GM18505 (cell line): ENCODE data around the gene GPR146.

Experiments
- ATAC-seq: cut with Tn5 transposase; IDR thresholded peaks from one replicate; pipeline ENCODE4 v1.9.1; 2021; ENCODE audit not compliant: unreplicated experiment
- POLR2A ChIP-seq: IDR thresholded peaks from 4 replicates; pipeline ENCODE4 v1.6.1; 2011; ENCODE audit warnings: borderline replicate concordance; ENCODE audit not compliant: insufficient read depth, insufficient read length; ENCODE audit errors: extremely low read depth

Gene GPR146

GRCh38 chr7:1024876-1025742 lies 19.2 kb upstream of the GPR146 start:
- no peak for TF ChIP-seq POLR2A
- ATAC-seq: no peak

GRCh38 chr7:1025743-1026581 lies 18.4 kb upstream of the GPR146 start:
- ATAC-seq: no peak
- TF ChIP-seq POLR2A: no peak

DNA sequence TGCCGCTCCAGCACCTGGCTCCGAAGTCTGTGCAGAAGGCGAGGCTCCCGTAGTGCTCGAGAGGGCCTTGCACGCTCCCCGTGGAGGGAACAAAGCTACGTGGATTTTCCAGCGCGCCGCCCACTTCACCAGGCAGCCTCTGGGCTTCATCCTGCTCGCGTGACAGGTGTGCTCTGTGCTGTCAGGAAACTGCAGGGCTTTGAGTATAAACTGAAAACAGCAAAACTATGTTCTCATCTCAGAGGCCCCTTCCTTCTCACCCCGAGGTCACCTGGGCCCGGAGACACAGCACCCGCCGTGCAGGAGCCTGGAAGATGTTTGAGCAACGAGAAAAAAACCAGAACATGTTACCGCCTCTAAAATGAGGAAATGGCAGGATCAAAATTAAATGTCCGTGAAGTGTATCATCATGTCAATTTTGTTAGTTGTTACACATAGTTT lies 17.6 kb upstream of the GPR146 start:
- no peak for TF ChIP-seq POLR2A
- ATAC-seq: no peak

GRCh38 chr7:1027242-1028043 lies 16.9 kb upstream of the GPR146 start:
- peak; percentile 4 for ATAC-seq
- TF ChIP-seq POLR2A: no peak

GRCh38 chr7:1028044-1028770 lies 16.1 kb upstream of the GPR146 start:
- peak; percentile 55 for ATAC-seq
- TF ChIP-seq POLR2A: peak; percentile 78

DNA sequence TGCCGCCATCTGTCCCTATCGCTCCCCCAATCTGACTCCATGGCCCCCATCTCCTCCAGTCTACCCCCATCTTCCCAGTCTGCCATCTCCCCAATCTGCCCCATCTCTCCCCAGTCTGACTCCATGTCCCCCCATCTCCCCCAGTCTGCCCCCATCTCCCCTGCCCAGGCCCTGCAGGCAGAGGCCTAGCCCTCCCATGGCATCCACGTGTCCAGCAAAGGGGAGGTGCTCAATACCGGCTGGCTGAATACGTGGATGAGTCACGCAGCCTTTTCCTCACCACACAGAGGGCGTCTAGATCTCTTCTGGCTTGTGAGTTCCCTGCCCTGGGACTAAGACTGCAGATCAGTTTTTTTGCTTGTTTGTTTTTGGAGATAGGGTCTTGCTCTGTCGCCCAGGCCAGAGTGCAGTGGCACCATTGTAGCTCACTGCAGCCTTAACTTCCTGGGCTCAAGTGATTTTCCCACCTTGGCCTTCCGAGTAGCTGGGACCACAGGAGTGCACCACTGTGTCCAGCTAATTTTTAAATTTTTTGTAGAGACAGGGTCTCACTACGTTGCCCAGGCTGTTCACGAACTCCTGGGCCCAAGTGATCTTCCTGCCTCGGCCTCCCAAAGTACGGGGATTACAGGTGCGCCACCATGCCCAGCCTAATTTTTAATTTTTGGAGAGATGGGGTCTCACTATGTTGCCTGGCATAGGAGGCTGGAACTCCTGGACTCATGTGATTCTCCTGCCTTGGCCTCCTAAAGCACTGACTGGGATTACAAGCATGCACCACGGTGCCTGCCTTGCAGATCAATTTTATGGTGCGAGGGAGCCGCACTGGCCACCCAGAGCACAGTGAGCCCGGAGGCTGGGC lies 15.3 kb upstream of the GPR146 start:
- peak; percentile 22 for TF ChIP-seq POLR2A
- no peak for ATAC-seq

DNA sequence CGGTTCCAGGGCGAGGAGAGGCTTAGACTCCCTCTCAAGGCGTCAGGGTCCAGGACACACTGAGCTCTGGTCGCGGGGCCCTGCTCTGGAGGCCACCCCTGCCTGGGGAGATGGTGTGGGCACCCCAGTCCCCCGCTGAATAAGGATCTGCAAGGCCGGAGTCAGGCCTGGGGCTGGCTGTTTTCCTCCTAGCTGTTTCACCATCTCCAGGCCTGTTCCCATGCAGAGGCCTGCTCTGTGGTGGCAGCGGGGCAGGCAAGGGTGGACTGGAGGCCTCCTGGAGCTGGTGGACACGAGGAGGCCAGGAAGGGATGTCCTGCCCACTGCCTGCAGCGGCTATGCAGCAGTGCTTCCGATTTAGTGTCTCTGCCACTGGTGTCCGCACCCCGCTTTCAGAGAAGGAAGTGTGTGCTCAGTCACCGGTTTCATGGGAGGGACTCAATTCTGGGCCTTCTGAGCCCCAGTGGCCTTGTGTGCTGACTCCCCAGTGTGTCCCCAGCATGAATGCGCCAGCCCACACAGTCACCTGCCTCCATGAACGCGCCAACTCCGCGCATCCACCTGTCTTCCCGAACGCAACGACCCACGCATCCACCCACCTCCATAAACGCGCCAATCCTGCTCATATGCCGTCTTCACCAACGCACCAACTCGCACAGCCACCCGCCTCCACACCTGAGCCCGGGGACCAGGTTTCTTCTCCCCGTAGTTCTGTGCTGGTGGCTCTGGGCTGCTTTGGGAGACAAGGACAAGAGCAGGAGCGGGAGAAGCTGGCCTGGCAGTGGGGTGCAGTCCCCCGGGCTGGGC lies 14.5 kb upstream of the GPR146 start:
- TF ChIP-seq POLR2A: no peak
- ATAC-seq: no peak

- TF ChIP-seq POLR2A: no peak
- ATAC-seq: no peak
Measured at GRCh38 chr7:1030444-1031070, 13.8 kb upstream of the GPR146 start.

GRCh38 chr7:1031716-1032455 lies 12.5 kb upstream of the GPR146 start:
- no peak for ATAC-seq
- TF ChIP-seq POLR2A: no peak
